Ascending aorta (tissue), 2 donors: ENCODE measurements around the gene CKMT2. TPM values are rescaled to one million over a fixed set of nuclear protein-coding genes. Genes with fewer than 3 reads are reported as not detected.
"Not testable (repeated sequence)": the region's sequence is repeated elsewhere in the genome, so short reads cannot be mapped to it uniquely, and the experiment has no call there.

Experiments
- DNase-seq, 2 donors: peaks; one replicate each; pipeline ENCODE4 v3.0.0-alpha.2; 2019; ENCODE audit warnings: low spot score in 2 of 2
- H3K27ac ChIP-seq, 2 donors: fragments of 200-600 bp; sonication (generic); one replicate each; pipeline ENCODE4 v1.5.1; 2016 to 2017; ENCODE audit warnings: mild to moderate bottlenecking in 1 of 2
- H3K27me3 ChIP-seq: fragments of 200-600 bp; sonication (generic); one replicate; pipeline ENCODE4 v1.5.1; 2017
- H3K36me3 ChIP-seq, 2 donors: fragments of 200-600 bp; sonication (generic); one replicate each; pipeline ENCODE4 v1.5.1; 2016
- H3K4me1 ChIP-seq, 2 donors: fragments of 200-600 bp; sonication (generic); one replicate each; pipeline ENCODE4 v1.5.1; 2016 to 2017; ENCODE audit warnings: mild to moderate bottlenecking in 1 of 2
- H3K4me3 ChIP-seq, 2 donors: fragments of 200-600 bp; sonication (generic); one replicate each; pipeline ENCODE4 v1.5.1; 2016 to 2017; ENCODE audit warnings: mild to moderate bottlenecking in 1 of 2
- H3K9me3 ChIP-seq, 2 donors: fragments of 200-600 bp; sonication (generic); one replicate each; pipeline ENCODE4 v1.5.1; 2016
- intact Hi-C: fragments of 100-400 bp; cut with DNase I; formaldehyde crosslinking; loops from one replicate; pipeline ENCODE4 v1.15.1; 2023
- total RNA-seq: library from RNA; depleted of rRNA; stranded (reverse); fragments of >200 nt; gene quantifications from one replicate; pipeline ENCODE4 v1.1.0, GENCODE V29; 2016
- TF ChIP-seq, protein P1 (sequence below), 3 experiments: fragments of 200-600 bp in 2 of 3; fragments of 450-650 bp in 1 of 3; sonication (generic) in 2 of 3; IDR thresholded peaks; one replicate each; pipeline ENCODE4 v1.5.1; 2016 to 2019; ENCODE audit warnings: antibody characterized with exemption in 3 of 3, mild to moderate bottlenecking in 1 of 3, moderate library complexity in 1 of 3

CKMT2 gene
- total RNA-seq, 1 donor from 2014 or later: 0.43 TPM

- no peaks in the 10 kb centered on the region for H3K4me1 ChIP-seq
- peaks cover 0 to 5% of the 10 kb centered on the region in 2 donors for H3K9me3 ChIP-seq
- H3K36me3 ChIP-seq: peaks cover 0 to 6% of the 10 kb centered on the region in 2 donors
- DNase-seq: no peak
- no peak overlapping the region for H3K4me3 ChIP-seq
- intact Hi-C loops: no loop called here
- H3K27me3 ChIP-seq: no peaks in the 10 kb centered on the region
- TF ChIP-seq, protein P1, sequence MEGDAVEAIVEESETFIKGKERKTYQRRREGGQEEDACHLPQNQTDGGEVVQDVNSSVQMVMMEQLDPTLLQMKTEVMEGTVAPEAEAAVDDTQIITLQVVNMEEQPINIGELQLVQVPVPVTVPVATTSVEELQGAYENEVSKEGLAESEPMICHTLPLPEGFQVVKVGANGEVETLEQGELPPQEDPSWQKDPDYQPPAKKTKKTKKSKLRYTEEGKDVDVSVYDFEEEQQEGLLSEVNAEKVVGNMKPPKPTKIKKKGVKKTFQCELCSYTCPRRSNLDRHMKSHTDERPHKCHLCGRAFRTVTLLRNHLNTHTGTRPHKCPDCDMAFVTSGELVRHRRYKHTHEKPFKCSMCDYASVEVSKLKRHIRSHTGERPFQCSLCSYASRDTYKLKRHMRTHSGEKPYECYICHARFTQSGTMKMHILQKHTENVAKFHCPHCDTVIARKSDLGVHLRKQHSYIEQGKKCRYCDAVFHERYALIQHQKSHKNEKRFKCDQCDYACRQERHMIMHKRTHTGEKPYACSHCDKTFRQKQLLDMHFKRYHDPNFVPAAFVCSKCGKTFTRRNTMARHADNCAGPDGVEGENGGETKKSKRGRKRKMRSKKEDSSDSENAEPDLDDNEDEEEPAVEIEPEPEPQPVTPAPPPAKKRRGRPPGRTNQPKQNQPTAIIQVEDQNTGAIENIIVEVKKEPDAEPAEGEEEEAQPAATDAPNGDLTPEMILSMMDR (IDR thresholded peaks at IDR 0.05): no peak
- no peak overlapping the region for H3K27ac ChIP-seq
Observed at GRCh38 chr5:81283976-81284375, 50.9 kb downstream of the CKMT2 start.

GRCh38 chr5:81286059-81286617 is 53.0 kb downstream of the CKMT2 start:
- Histone ChIP-seq H3K36me3 (peaks cover 0 to 6% of the 10 kb centered on the region in 2 donors), H3K4me1 (no peaks in the 10 kb centered on the region), H3K9me3 (peaks cover 0 to 5% of the 10 kb centered on the region in 2 donors), H3K27ac (no peak overlapping the region), H3K27me3 (no peaks in the 10 kb centered on the region), H3K4me3 (no peak overlapping the region)
- intact Hi-C loops: no loop called here
- TF ChIP-seq, protein P1 (IDR thresholded peaks at IDR 0.05): no peak
- no peak for DNase-seq

DNA sequence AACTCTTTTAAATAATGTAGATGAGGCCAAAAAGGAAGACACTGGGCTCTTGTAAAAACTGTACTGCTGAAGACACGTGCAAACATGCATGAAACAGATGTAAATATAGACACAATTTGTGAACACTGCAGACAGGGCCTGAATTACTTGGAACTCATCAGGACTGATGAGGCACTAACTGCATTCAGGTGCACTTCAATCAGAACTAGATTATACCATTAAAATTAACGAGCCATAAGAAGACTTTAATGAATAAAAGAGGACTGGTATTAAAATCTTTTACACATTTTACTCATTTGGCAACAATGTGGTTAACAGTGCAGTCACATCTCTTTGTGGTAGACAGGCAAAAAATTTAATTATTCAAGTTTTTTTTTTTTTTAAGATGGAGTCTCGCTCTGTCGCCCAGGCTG is 54.9 kb downstream of the CKMT2 start:
- H3K36me3 ChIP-seq: peaks cover 0 to 6% of the 10 kb centered on the region in 2 donors
- intact Hi-C loops: no loop called here
- no peaks in the 10 kb centered on the region for H3K27me3 ChIP-seq
- TF ChIP-seq, protein P1 (IDR thresholded peaks at IDR 0.05): no peak
- H3K4me1 ChIP-seq: no peaks in the 10 kb centered on the region
- H3K27ac ChIP-seq: no peak overlapping the region
- peaks cover 0 to 8% of the 10 kb centered on the region in 2 donors for H3K9me3 ChIP-seq
- H3K4me3 ChIP-seq: no peak overlapping the region
- DNase-seq: no peak

DNA sequence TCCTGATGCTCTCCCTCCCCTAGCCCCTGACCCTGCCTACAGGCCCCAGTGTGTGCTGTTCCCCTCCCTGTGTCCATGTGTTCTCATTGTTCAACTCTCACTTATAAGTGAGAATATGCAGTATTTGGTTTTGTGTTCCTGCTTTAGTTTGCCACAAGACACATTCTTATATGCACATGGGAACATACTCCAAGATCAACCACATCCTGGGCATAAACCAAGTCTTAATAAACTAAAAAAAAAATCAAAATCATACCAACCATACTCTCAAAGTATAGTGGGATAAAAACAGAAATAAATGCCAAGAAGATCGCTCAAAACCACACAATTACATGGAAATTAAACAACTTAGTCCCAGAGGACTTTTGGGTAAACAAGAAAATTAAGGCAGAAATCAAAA is 57.0 kb downstream of the CKMT2 start:
- H3K27me3 ChIP-seq: no peaks in the 10 kb centered on the region
- no peak overlapping the region for H3K27ac ChIP-seq
- H3K9me3 ChIP-seq: peaks cover 0 to 4% of the 10 kb centered on the region in 2 donors
- no peak overlapping the region for H3K4me3 ChIP-seq
- no peaks in the 10 kb centered on the region for H3K4me1 ChIP-seq
- TF ChIP-seq, protein P1 (IDR thresholded peaks at IDR 0.05): no peak
- DNase-seq: no peak
- intact Hi-C loops: no loop called here
- peaks cover 0 to 6% of the 10 kb centered on the region in 2 donors for H3K36me3 ChIP-seq

DNA sequence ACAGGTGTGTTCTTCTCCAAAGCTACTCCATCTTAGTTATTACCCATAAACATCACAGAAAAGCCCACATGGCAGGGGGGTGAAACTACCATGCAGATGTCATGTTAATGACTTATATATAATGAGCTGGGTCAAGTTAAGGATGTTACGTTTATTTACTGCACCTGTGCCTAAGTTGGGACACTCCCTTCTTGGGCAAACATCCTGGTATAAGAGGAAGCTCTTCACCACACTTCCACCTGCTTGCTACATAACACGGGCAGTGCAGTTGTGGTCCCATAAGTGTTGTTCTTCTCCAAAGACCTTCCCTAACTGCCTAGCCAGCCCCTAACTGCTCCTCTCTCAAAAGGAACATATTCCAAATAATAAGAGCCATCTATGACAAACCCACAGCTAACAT is 59.0 kb downstream of the CKMT2 start:
- Histone ChIP-seq H3K27me3 (no peaks in the 10 kb centered on the region), H3K36me3 (no peaks in the 10 kb centered on the region), H3K9me3 (peaks cover 0 to 4% of the 10 kb centered on the region in 2 donors), H3K27ac (no peak overlapping the region), H3K4me1 (no peaks in the 10 kb centered on the region), H3K4me3 (no peak overlapping the region)
- TF ChIP-seq, protein P1 (IDR thresholded peaks at IDR 0.05): no peak
- DNase-seq: no peak
- intact Hi-C loops: no loop called here

- intact Hi-C loops, H3K27me3 ChIP-seq, H3K27ac ChIP-seq, H3K36me3 ChIP-seq, H3K9me3 ChIP-seq, H3K4me3 ChIP-seq, H3K4me1 ChIP-seq, DNase-seq: not testable (repeated sequence)
Observed at GRCh38 chr5:81294021-81294420, 60.9 kb downstream of the CKMT2 start.
